Measurements from ENCODE around the gene CUEDC1. TPM values are rescaled to one million over a fixed set of nuclear protein-coding genes. Genes with fewer than 3 reads are reported as not detected.

The CUEDC1 gene
- total and polyA plus RNA-seq, 4 donors, result 19.7 to 55.7 (median 29.2) TPM

- no peak for TF ChIP-seq CTCF (IDR thresholded peaks at IDR 0.05; ENCODE audit: control extremely low read depth, extremely low read depth)
- ATAC-seq (ENCODE audit: insufficient read depth, low FRiP score) (no peak), DNase-seq (no peak)
- H3K9me3 ChIP-seq (ENCODE audit: control insufficient read depth in 4 of 4, insufficient read depth in 3 of 4, low read length in 3 of 4), result no peaks in the 10 kb centered on the region
- no peak overlapping the region for H3K27ac ChIP-seq (ENCODE audit: low read depth in 1 of 2, low read length in 1 of 2)
- WGBS, 2 donors, result 95 to 100% methylated on average over 3 of the region's 3 CpGs
- H3K36me3 ChIP-seq (ENCODE audit: control insufficient read depth in 4 of 4, insufficient read depth in 4 of 4, low read length in 4 of 4), result no peaks in the 10 kb centered on the region
- no peak overlapping the region for H3K4me3 ChIP-seq
- no peaks in the 10 kb centered on the region for H3K27me3 ChIP-seq (ENCODE audit: control insufficient read depth in 3 of 3, insufficient read depth in 3 of 3, low read length in 2 of 3)
- peaks cover 8 to 25% (median 9%) of the 10 kb centered on the region in 5 donors for H3K4me1 ChIP-seq (ENCODE audit: control insufficient read depth in 5 of 5, insufficient read depth in 5 of 5, low read length in 5 of 5)
- no peak overlapping the region for H3K9ac ChIP-seq (ENCODE audit: insufficient read depth in 1 of 2, low read length in 2 of 2)
Measured at GRCh38 chr17:57957886-57958285, 2.7 kb upstream of the CUEDC1 start.

- H3K36me3 ChIP-seq (ENCODE audit: control insufficient read depth in 4 of 4, insufficient read depth in 4 of 4, low read length in 4 of 4), result no peaks in the 10 kb centered on the region
- ATAC-seq (ENCODE audit: insufficient read depth, low FRiP score) (no peak), DNase-seq (no peak)
- no peak overlapping the region for H3K27ac ChIP-seq (ENCODE audit: low read depth in 1 of 2, low read length in 1 of 2)
- no peak overlapping the region for H3K9ac ChIP-seq (ENCODE audit: insufficient read depth in 1 of 2, low read length in 2 of 2)
- H3K27me3 ChIP-seq (ENCODE audit: control insufficient read depth in 3 of 3, insufficient read depth in 3 of 3, low read length in 2 of 3), result no peaks in the 10 kb centered on the region
- H3K4me3 ChIP-seq, result no peak overlapping the region
- peaks cover 8 to 31% (median 15%) of the 10 kb centered on the region in 5 donors for H3K4me1 ChIP-seq (ENCODE audit: control insufficient read depth in 5 of 5, insufficient read depth in 5 of 5, low read length in 5 of 5)
- TF ChIP-seq CTCF (IDR thresholded peaks at IDR 0.05; ENCODE audit: control extremely low read depth, extremely low read depth), result no peak
- WGBS, 2 donors, result 97 to 98% methylated on average over 8 of the region's 8 CpGs
- H3K9me3 ChIP-seq (ENCODE audit: control insufficient read depth in 4 of 4, insufficient read depth in 3 of 4, low read length in 3 of 4), result no peaks in the 10 kb centered on the region
Measured at GRCh38 chr17:57957120-57957850, 2.1 kb upstream of the CUEDC1 start.

GRCh38 chr17:57956291-57957119, 1.3 kb upstream of the CUEDC1 start:
- TF ChIP-seq CTCF (IDR thresholded peaks at IDR 0.05; ENCODE audit: control extremely low read depth, extremely low read depth), result no peak
- Histone ChIP-seq H3K27ac (ENCODE audit: low read depth in 1 of 2, low read length in 1 of 2) (no peak overlapping the region), H3K27me3 (ENCODE audit: control insufficient read depth in 3 of 3, insufficient read depth in 3 of 3, low read length in 2 of 3) (no peaks in the 10 kb centered on the region), H3K4me3 (no peak overlapping the region), H3K4me1 (ENCODE audit: control insufficient read depth in 5 of 5, insufficient read depth in 5 of 5, low read length in 5 of 5) (peaks cover 12 to 32% (median 15%) of the 10 kb centered on the region in 5 donors), H3K9ac (ENCODE audit: insufficient read depth in 1 of 2, low read length in 2 of 2) (no peak overlapping the region), H3K9me3 (ENCODE audit: control insufficient read depth in 4 of 4, insufficient read depth in 3 of 4, low read length in 3 of 4) (no peaks in the 10 kb centered on the region), H3K36me3 (ENCODE audit: control insufficient read depth in 4 of 4, insufficient read depth in 4 of 4, low read length in 4 of 4) (no peaks in the 10 kb centered on the region)
- ATAC-seq (ENCODE audit: insufficient read depth, low FRiP score) (no peak), DNase-seq (no peak)
- 54 to 61% methylated on average over 13 of the region's 13 CpGs for WGBS, 2 donors

All from lung (tissue), 12 donors.